Endodermal cell (in vitro differentiated cells): ENCODE results near the gene ZNF217. TPM values are rescaled to one million over a fixed set of nuclear protein-coding genes. Genes with fewer than 3 reads are reported as not detected.
"Not testable (repeated sequence)": the region's sequence is repeated elsewhere in the genome, so short reads cannot be mapped to it uniquely, and the experiment has no call there.

ENCODE experiments used
- DNase-seq: peaks from one replicate; pipeline ENCODE4 v3.0.0-alpha.2; 2017
- H3K27ac ChIP-seq: 2 replicates; pipeline ENCODE4 v1.5.1; 2013; ENCODE audit warnings: mild to moderate bottlenecking, low read depth, low read length, moderate library complexity
- H3K27me3 ChIP-seq: 2 replicates; pipeline ENCODE4 v1.6.1; 2013; ENCODE audit warnings: mild to moderate bottlenecking, low read length, moderate library complexity; ENCODE audit not compliant: insufficient read depth, control insufficient read depth, poor library complexity, severe bottlenecking
- H3K36me3 ChIP-seq: 2 replicates; pipeline ENCODE4 v1.7.0; 2013; ENCODE audit warnings: mild to moderate bottlenecking, low read length, moderate library complexity; ENCODE audit not compliant: control insufficient read depth, insufficient read depth
- H3K4me1 ChIP-seq: one replicate; pipeline ENCODE4 v1.7.0; 2013; ENCODE audit warnings: low read length; ENCODE audit not compliant: control insufficient read depth, insufficient read depth
- H3K4me3 ChIP-seq: 2 replicates; pipeline ENCODE4 v1.5.1; 2013; ENCODE audit warnings: mild to moderate bottlenecking, low read length, moderate library complexity
- H3K9ac ChIP-seq: 2 replicates; pipeline ENCODE4 v1.6.1; 2013; ENCODE audit warnings: mild to moderate bottlenecking, low read length, moderate library complexity; ENCODE audit not compliant: poor library complexity, severe bottlenecking; ENCODE audit errors: extremely low read depth
- H3K9me3 ChIP-seq: 2 replicates; pipeline ENCODE4 v1.6.1; 2013; ENCODE audit warnings: mild to moderate bottlenecking, low read length, moderate library complexity; ENCODE audit not compliant: control insufficient read depth
- H3K27ac Mint-ChIP-seq: 2 replicates; pipeline ENCODE4 v1.8.0; 2020; ENCODE audit warnings: mixed read lengths
- H3K27me3 Mint-ChIP-seq: 2 replicates; pipeline ENCODE4 v1.8.0; 2021; ENCODE audit warnings: mild to moderate bottlenecking, mixed read lengths; ENCODE audit not compliant: insufficient read depth
- H3K36me3 Mint-ChIP-seq: 2 replicates; pipeline ENCODE4 v1.8.0; 2020; ENCODE audit warnings: low read depth, mixed read lengths
- H3K4me1 Mint-ChIP-seq: 2 replicates; pipeline ENCODE4 v1.8.0; 2020; ENCODE audit warnings: mixed read lengths
- H3K4me3 Mint-ChIP-seq: 2 replicates; pipeline ENCODE4 v1.8.0; 2020; ENCODE audit warnings: mild to moderate bottlenecking, moderate library complexity, mixed read lengths
- H3K9me3 Mint-ChIP-seq: 2 replicates; pipeline ENCODE4 v1.8.0; 2020; ENCODE audit warnings: mild to moderate bottlenecking, mixed read lengths
- WGBS, 2 experiments: methylation state at CpG; one replicate each; pipeline versions ENCODE4 v1.1.5 to v1.1.7; 2013; ENCODE audit warnings: missing lambda C conversion rate in 2 of 2, mixed read lengths in 1 of 2; ENCODE audit not compliant: insufficient coverage in 1 of 2, insufficient read length in 1 of 2; 5-methylcytosine and 5-hydroxymethylcytosine counted together
- total RNA-seq, 2 donors: library from RNA; stranded (reverse); fragmentation: NEBNext Ultra II Directional in 1 of 2; extraction: Animal tissue kit (Norgen Biotek cat#: 25700) in 1 of 2; gene quantifications; 2 replicates in 1 of 2; 3 replicates in 1 of 2; pipeline ENCODE4 v1.2.1, GENCODE V29; 2021
- TF ChIP-seq, protein P1 (sequence below): fragments of 200-600 bp; sonication (generic); conservative IDR thresholded peaks from 2 replicates; pipeline ENCODE4 v1.5.0; 2021; ENCODE audit warnings: antibody characterized with exemption, mild to moderate bottlenecking

ZNF217 gene
- total RNA-seq, 2 donors from 2014 or later = 100 to 123 TPM

- Histone ChIP-seq H3K27ac (no peak overlapping the region), H3K4me3 (no peak overlapping the region), H3K27me3 (no peaks in the 10 kb centered on the region), H3K9ac (no peak overlapping the region), H3K4me1 (no peaks in the 10 kb centered on the region), H3K9me3 (no peaks in the 10 kb centered on the region), H3K36me3 (peaks cover 15% of the 10 kb centered on the region)
- Mint-ChIP-seq H3K4me3 (no peak overlapping the region), H3K27ac (no peak overlapping the region), H3K36me3 (peaks cover 23% of the 10 kb centered on the region), H3K4me1 (no peaks in the 10 kb centered on the region), H3K27me3 (no peaks in the 10 kb centered on the region), H3K9me3 (no peaks in the 10 kb centered on the region)
- TF ChIP-seq, protein P1, sequence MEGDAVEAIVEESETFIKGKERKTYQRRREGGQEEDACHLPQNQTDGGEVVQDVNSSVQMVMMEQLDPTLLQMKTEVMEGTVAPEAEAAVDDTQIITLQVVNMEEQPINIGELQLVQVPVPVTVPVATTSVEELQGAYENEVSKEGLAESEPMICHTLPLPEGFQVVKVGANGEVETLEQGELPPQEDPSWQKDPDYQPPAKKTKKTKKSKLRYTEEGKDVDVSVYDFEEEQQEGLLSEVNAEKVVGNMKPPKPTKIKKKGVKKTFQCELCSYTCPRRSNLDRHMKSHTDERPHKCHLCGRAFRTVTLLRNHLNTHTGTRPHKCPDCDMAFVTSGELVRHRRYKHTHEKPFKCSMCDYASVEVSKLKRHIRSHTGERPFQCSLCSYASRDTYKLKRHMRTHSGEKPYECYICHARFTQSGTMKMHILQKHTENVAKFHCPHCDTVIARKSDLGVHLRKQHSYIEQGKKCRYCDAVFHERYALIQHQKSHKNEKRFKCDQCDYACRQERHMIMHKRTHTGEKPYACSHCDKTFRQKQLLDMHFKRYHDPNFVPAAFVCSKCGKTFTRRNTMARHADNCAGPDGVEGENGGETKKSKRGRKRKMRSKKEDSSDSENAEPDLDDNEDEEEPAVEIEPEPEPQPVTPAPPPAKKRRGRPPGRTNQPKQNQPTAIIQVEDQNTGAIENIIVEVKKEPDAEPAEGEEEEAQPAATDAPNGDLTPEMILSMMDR = no peak
- no peak for DNase-seq
- 88 to 94% methylated on average over 10 to 11 of the region's 11 CpGs for WGBS, 2 experiments
These were observed 37.3 kb downstream of the ZNF217 start for GRCh38 chr20:53556267-53556897.

DNA sequence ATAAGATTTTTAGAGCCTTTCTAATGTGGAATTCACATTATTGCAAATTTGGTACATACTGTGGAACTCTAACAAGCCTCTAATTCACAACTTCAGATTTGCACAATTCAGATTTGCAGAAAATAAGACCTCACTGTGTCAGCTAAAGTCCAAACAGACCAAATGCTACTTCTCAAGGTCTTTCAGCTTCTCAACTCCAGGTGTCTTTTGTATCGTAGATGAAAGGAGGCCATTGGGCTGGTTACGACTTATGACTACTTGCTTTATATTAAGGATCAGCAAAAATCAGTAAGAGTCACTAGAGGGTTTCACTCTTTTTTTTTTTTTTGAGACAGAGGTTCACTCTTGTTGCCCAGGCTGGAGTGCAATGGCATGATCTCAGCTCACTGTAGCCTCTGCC is 37.8 kb downstream of the ZNF217 start:
- peaks cover 23% of the 10 kb centered on the region for H3K36me3 Mint-ChIP-seq
- H3K27me3 ChIP-seq = no peaks in the 10 kb centered on the region
- H3K9me3 ChIP-seq = no peaks in the 10 kb centered on the region
- H3K4me3 ChIP-seq = no peak overlapping the region
- no peak overlapping the region for H3K9ac ChIP-seq
- H3K27ac Mint-ChIP-seq = no peak overlapping the region
- no peak overlapping the region for H3K4me3 Mint-ChIP-seq
- no peaks in the 10 kb centered on the region for H3K27me3 Mint-ChIP-seq
- no peak for DNase-seq
- H3K27ac ChIP-seq = no peak overlapping the region
- 98% methylated on average over 2 of the region's 2 CpGs; no CpG with 5 or more reads in 1 of the 2 experiments for WGBS, 2 experiments
- peaks cover 15% of the 10 kb centered on the region for H3K36me3 ChIP-seq
- H3K4me1 ChIP-seq = no peaks in the 10 kb centered on the region
- TF ChIP-seq, protein P1 = no peak
- no peaks in the 10 kb centered on the region for H3K9me3 Mint-ChIP-seq
- no peaks in the 10 kb centered on the region for H3K4me1 Mint-ChIP-seq

DNA sequence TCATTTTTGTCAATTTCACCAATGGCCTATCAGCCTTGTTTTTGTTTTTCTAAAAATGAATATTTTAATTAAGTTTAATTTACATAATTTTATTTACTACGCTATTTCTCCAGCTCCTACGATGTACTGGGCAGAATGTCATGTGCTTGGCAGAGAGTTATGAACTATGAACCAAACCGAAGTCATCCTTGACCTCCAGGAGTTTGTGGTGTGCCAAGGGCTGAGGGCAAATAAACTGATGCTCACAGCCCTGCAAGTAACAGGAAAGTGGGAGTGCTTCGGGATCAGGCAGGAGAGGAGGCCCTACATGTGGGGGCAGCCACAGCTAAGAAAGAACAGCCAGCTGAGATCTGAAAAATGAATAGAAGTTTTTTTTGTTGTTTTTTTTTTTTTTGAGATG is 38.6 kb downstream of the ZNF217 start:
- Mint-ChIP-seq H3K27ac (no peak overlapping the region), H3K27me3 (no peaks in the 10 kb centered on the region)

DNA sequence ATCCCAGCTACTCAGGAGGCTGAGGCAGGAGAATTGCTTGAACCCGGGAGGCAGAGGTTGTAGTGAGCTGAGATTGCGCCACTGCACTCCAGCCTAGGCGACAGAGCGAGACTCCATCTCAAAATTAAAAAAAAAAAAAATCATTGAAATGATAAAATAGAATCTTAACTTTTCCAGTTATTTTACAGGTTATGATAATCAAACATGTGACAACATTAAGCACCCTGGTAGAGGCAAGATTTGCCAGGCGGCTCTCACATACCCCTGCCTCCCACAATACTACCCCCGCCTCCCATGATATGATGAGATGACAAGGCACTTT is 41.1 kb downstream of the ZNF217 start:
- H3K9ac ChIP-seq, H3K36me3 ChIP-seq, H3K27ac ChIP-seq, H3K4me1 ChIP-seq, H3K9me3 ChIP-seq, H3K27me3 Mint-ChIP-seq, DNase-seq, H3K4me1 Mint-ChIP-seq, H3K27me3 ChIP-seq, H3K36me3 Mint-ChIP-seq, H3K4me3 Mint-ChIP-seq, H3K9me3 Mint-ChIP-seq, H3K4me3 ChIP-seq: not testable (repeated sequence)
- 92% methylated on average over 3 of the region's 6 CpGs; no CpG with 5 or more reads in 1 of the 2 experiments for WGBS, 2 experiments
- H3K27ac Mint-ChIP-seq = peak overlapping the region; percentile 15

More for the DNA sequence above, 38.6 kb downstream of the ZNF217 start:
- no peaks in the 10 kb centered on the region for H3K4me1 Mint-ChIP-seq
- Histone ChIP-seq H3K36me3 (peaks cover 10% of the 10 kb centered on the region), H3K9me3 (no peaks in the 10 kb centered on the region), H3K4me1 (no peaks in the 10 kb centered on the region), H3K27ac (no peak overlapping the region), H3K9ac (no peak overlapping the region), H3K4me3 (no peak overlapping the region), H3K27me3 (no peaks in the 10 kb centered on the region)
- H3K36me3 Mint-ChIP-seq = peaks cover 17% of the 10 kb centered on the region
- no peak overlapping the region for H3K4me3 Mint-ChIP-seq
- H3K9me3 Mint-ChIP-seq = no peaks in the 10 kb centered on the region
- TF ChIP-seq, protein P1 = no peak
- DNase-seq = no peak
- 94 to 95% methylated on average over 2 to 4 of the region's 4 CpGs for WGBS, 2 experiments

- H3K9me3 ChIP-seq, H3K36me3 ChIP-seq, H3K4me3 Mint-ChIP-seq, H3K4me1 Mint-ChIP-seq, H3K9me3 Mint-ChIP-seq, DNase-seq, H3K27ac ChIP-seq, H3K27me3 ChIP-seq, H3K27me3 Mint-ChIP-seq, H3K36me3 Mint-ChIP-seq, H3K9ac ChIP-seq, H3K4me1 ChIP-seq, H3K4me3 ChIP-seq, H3K27ac Mint-ChIP-seq: not testable (repeated sequence)
- 85 to 87% methylated on average over 6 to 10 of the region's 12 CpGs for WGBS, 2 experiments
These were observed 41.7 kb downstream of the ZNF217 start for GRCh38 chr20:53551719-53552571.
